ENCODE data around the gene SNTA1. TPM values are rescaled to one million over a fixed set of nuclear protein-coding genes. Genes with fewer than 3 reads are reported as not detected.

Gene SNTA1
- total and polyA plus RNA-seq, 9 of the 15 experiments (the other 6 are each of a cell fraction or from before 2014, with no cell fraction given) = 1.2 to 40.8 (median 20.3) TPM

- intact Hi-C loops (cut with micrococcal nuclease) (loop anchor here (5.0 kb wide), 1 partner anchor 40 kb away; the partner anchor contains the start of gene CDK5RAP1), in situ Hi-C loops (cut with MboI) (no loop called here)
- Histone ChIP-seq H3K27ac (ENCODE audit: extremely low read depth, low read depth, low read length) (peak overlapping the region; percentile 76; the same call in 2 of the 3 replicates), H3K9me3 (replicated peaks; ENCODE audit: control insufficient read depth, insufficient read depth, low read depth, low read length) (no peaks in the 10 kb centered on the region), H2AFZ (ENCODE audit: low read depth, low read length) (peak overlapping the region; percentile 70), H3K79me2 (ENCODE audit: control insufficient read depth, insufficient read depth, low read length) (peaks cover 23% of the 10 kb centered on the region; the same call in 2 of the 3 replicates), H3K4me1 (replicated peaks in 1 of 2; ENCODE audit: control insufficient read depth in 2 of 2, insufficient read depth in 2 of 2, low read length in 2 of 2) (peaks cover 38 to 43% of the 10 kb centered on the region in 2 experiments; a peak in 4 of 5 replicates), H3K27me3 (ENCODE audit: control insufficient read depth in 2 of 2, insufficient read depth in 2 of 2, low read length in 2 of 2) (no peaks in the 10 kb centered on the region), H3K36me3 (ENCODE audit: control insufficient read depth, insufficient read depth, low read length) (peaks cover 15% of the 10 kb centered on the region; the same call in 2 of the 3 replicates), H3K9ac (ENCODE audit: insufficient read depth in 1 of 2, low read depth in 2 of 2, low read length in 2 of 2) (peak overlapping the region; percentile 52 to 94; a peak in 3 of 4 replicates), H3K4me3 (peak overlapping the region; percentile 78), H4K20me1 (replicated peaks; ENCODE audit: control insufficient read depth, insufficient read depth, low read length) (no peaks in the 10 kb centered on the region), H3K4me2 (ENCODE audit: insufficient read depth, low read length) (peak overlapping the region; percentile 81), H3K9me1 (ENCODE audit: control insufficient read depth, insufficient read depth, low read length) (no peaks in the 10 kb centered on the region)
- TSS peak; percentile 49 for BruUV-seq (replicated peaks)
- ATAC-seq (peak; percentile 1; the same call in 1 of the 3 replicates), DNase-seq (ENCODE audit: extremely low read depth in 1 of 4, low spot score in 3 of 4) (peak in 3 of 4 experiments; percentile 16 to 51 (median 22)), FAIRE-seq (peak; percentile 68)
- 32% methylated on average over 9 of the region's 9 CpGs for WGBS (ENCODE audit: insufficient coverage, low coverage, missing lambda C conversion rate)
- ChIA-PET POLR2A (interaction anchor here (0.6 to 2.2 kb wide), 6 partner anchors 10 to 211 kb away, joined by 3 to 7 read pairs (median 4); no protein-coding TSS in a partner anchor), CTCF (ENCODE audit: low intra/inter-chr PET ratio) (no interaction called here)
- TF ChIP-seq FOXP4 (CRISPR knock-in tag; IDR thresholded peaks at IDR 0.05; ENCODE audit: borderline replicate concordance) (peak; percentile 21; the same call in 1 of the 2 replicates), RBM34 (IDR thresholded peaks at IDR 0.05; ENCODE audit: borderline replicate concordance, insufficient read depth, low read length) (no peak), ZBTB33 (CRISPR knock-in tag; IDR thresholded peaks at IDR 0.05) (peak; percentile 76), JUN (IDR thresholded peaks at IDR 0.05; ENCODE audit: borderline replicate concordance, low read depth, low read length) (no peak), JUN (CRISPR knock-in tag; IDR thresholded peaks at IDR 0.05; ENCODE audit: borderline replicate concordance) (no peak), PHTF2 (CRISPR knock-in tag; IDR thresholded peaks at IDR 0.05) (no peak), TFAP4 (CRISPR knock-in tag; IDR thresholded peaks at IDR 0.05; ENCODE audit: borderline replicate concordance) (peak; percentile 83; the same call in 1 of the 2 replicates), NRF1 (conservative IDR thresholded peaks at IDR 0.05 in 1 of 2, IDR thresholded peaks at IDR 0.05 in 1 of 2) (no peak), ZNF384 (IDR thresholded peaks at IDR 0.05; ENCODE audit: low read depth, low read length) (no peak), SFPQ (IDR thresholded peaks at IDR 0.05; ENCODE audit: low read depth, low read length) (no peak), CEBPB (tag; IDR thresholded peaks at IDR 0.05) (peak; percentile 41; the same call in 1 of the 2 replicates)
These were observed 1.2 kb downstream of the SNTA1 start for GRCh38 chr20:33442136-33443005.
